Peyer's patch (tissue), 4 donors: Measurements from ENCODE around the gene SLC7A7. TPM values are rescaled to one million over a fixed set of nuclear protein-coding genes. Genes with fewer than 3 reads are reported as not detected.

ENCODE experiments used
- DNase-seq, 3 donors: peaks; one replicate each; pipeline ENCODE4 v3.0.0-alpha.2; 2017 to 2019
- H3K27ac ChIP-seq, 4 donors: fragments of 200-600 bp; sonication (generic); one replicate each; pipeline ENCODE4 v1.5.1; 2016 to 2019
- H3K27me3 ChIP-seq, 2 donors: fragments of 200-600 bp; sonication (generic); one replicate each; pipeline ENCODE4 v1.5.1; 2019
- H3K36me3 ChIP-seq, 3 donors: fragments of 200-600 bp; sonication (generic); one replicate each; pipeline ENCODE4 v1.5.1; 2016 to 2019
- H3K4me1 ChIP-seq, 4 donors: fragments of 200-600 bp; sonication (generic); one replicate each; pipeline ENCODE4 v1.5.1; 2016 to 2019
- H3K4me3 ChIP-seq, 4 donors: fragments of 200-600 bp; sonication (generic); 1 replicate in 3 of 4; 2 replicates in 1 of 4; pipeline ENCODE4 v1.5.1; 2016 to 2019; ENCODE audit warnings: mild to moderate bottlenecking in 1 of 4
- H3K9me3 ChIP-seq, 4 donors: fragments of 200-600 bp; sonication (generic); one replicate each; pipeline ENCODE4 v1.5.1; 2016 to 2019; ENCODE audit warnings: mild to moderate bottlenecking in 1 of 4
- CTCF ChIP-seq, 6 experiments: fragments of 450-650 bp in 4 of 6; fragments of 200-600 bp in 2 of 6; sonication (generic) in 1 of 6; IDR thresholded peaks; one replicate each; pipeline ENCODE4 v1.5.1; 2017 to 2019; ENCODE audit warnings: antibody characterized with exemption in 6 of 6, mild to moderate bottlenecking in 3 of 6, moderate library complexity in 1 of 6
- POLR2A ChIP-seq, 2 donors: fragments of 450-650 bp; IDR thresholded peaks; one replicate each; pipeline ENCODE4 v1.5.1; 2017; ENCODE audit warnings: antibody characterized with exemption in 2 of 2, mild to moderate bottlenecking in 2 of 2, moderate library complexity in 2 of 2
- total RNA-seq, 4 donors: library from RNA; depleted of rRNA; stranded (reverse); fragments of >200 nt; gene quantifications; one replicate each; pipeline ENCODE4 v1.1.0, GENCODE V29; 2016

Gene SLC7A7
- total RNA-seq, 4 donors from 2014 or later: 30.5 to 787 (median 367) TPM

DNA sequence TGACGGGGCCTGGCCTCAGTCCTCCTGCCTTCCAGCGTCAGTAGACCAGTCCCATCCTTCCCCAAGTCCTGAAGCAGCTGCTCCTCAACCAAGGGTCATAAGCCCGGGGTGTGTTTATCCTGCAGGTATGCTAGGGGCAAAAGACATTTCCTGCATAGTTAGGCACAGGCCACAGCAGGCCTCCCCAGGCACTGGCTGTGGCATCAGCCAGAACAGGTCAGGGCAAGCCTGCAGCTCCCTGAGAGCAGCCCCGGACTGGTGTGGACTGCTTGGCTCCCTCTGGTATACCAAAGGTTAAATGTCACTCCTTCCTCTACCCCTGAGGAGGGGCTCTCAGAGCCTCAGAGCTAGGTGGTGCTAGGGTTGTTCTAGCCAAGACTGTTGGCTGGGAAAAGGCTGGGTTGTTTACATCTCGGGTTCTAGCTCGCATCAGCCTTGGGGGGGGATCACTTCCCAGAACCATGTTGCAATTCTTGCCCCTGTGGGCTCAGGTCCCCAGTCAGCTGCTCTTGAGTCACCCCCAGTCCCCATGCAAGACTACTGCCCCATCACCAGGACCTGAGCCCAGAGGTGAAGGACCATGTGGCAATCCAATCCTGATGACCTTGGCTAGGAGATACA lies 24.0 kb upstream of the SLC7A7 start:
- peak overlapping the region; percentile 46 to 86 (median 72) for H3K4me3 ChIP-seq
- peaks cover 0 to 29% (median 4%) of the 10 kb centered on the region in 4 donors for H3K4me1 ChIP-seq
- peaks cover 0 to 34% (median 0%) of the 10 kb centered on the region in 3 donors for H3K36me3 ChIP-seq
- H3K9me3 ChIP-seq: no peaks in the 10 kb centered on the region
- H3K27ac ChIP-seq: peak overlapping the region; percentile 74 to 94 (median 88)
- TF ChIP-seq CTCF (IDR thresholded peaks at IDR 0.05): no peak
- peak in 1 of 2 donors; percentile 20 for TF ChIP-seq POLR2A (IDR thresholded peaks at IDR 0.05)
- DNase-seq: peak in 2 of 3 donors; percentile 47 to 65
- H3K27me3 ChIP-seq: no peaks in the 10 kb centered on the region

- Histone ChIP-seq H3K4me3 (peak overlapping the region; percentile 46 to 86 (median 72)), H3K27me3 (no peaks in the 10 kb centered on the region), H3K9me3 (no peaks in the 10 kb centered on the region), H3K36me3 (peaks cover 0 to 34% (median 0%) of the 10 kb centered on the region in 3 donors), H3K4me1 (peaks cover 0 to 29% (median 4%) of the 10 kb centered on the region in 4 donors), H3K27ac (peak overlapping the region; percentile 74 to 94 (median 88))
- DNase-seq: peak in 1 of 3 donors; percentile 50
- no peak for TF ChIP-seq POLR2A (IDR thresholded peaks at IDR 0.05)
- TF ChIP-seq CTCF (IDR thresholded peaks at IDR 0.05): no peak
These were observed 23.4 kb upstream of the SLC7A7 start for GRCh38 chr14:22838631-22839041.

- peaks cover 0 to 31% (median 0%) of the 10 kb centered on the region in 3 donors for H3K36me3 ChIP-seq
- no peaks in the 10 kb centered on the region for H3K27me3 ChIP-seq
- H3K9me3 ChIP-seq: no peaks in the 10 kb centered on the region
- H3K27ac ChIP-seq: peak overlapping the region; percentile 74 to 94 (median 88)
- H3K4me3 ChIP-seq: peak overlapping the region; percentile 46 to 86 (median 72)
- peak in 2 of 3 donors; percentile 56 to 70 for DNase-seq
- peaks cover 0 to 29% (median 4%) of the 10 kb centered on the region in 4 donors for H3K4me1 ChIP-seq
- TF ChIP-seq POLR2A (IDR thresholded peaks at IDR 0.05) (no peak), CTCF (IDR thresholded peaks at IDR 0.05) (no peak)
These were observed 22.7 kb upstream of the SLC7A7 start for GRCh38 chr14:22837750-22838538.

GRCh38 chr14:22837114-22837749 lies 22.0 kb upstream of the SLC7A7 start:
- H3K9me3 ChIP-seq: no peaks in the 10 kb centered on the region

More at GRCh38 chr14:22837114-22837749, 22.0 kb upstream of the SLC7A7 start:
- peak in 1 of 2 donors; percentile 35 for TF ChIP-seq POLR2A (IDR thresholded peaks at IDR 0.05)
- peak in 1 of 6 experiments; percentile 10 for TF ChIP-seq CTCF (IDR thresholded peaks at IDR 0.05)
- Histone ChIP-seq H3K4me3 (peak overlapping the region; percentile 46 to 86 (median 72)), H3K27ac (peak overlapping the region; percentile 74 to 94 (median 88)), H3K4me1 (peaks cover 0 to 29% (median 4%) of the 10 kb centered on the region in 4 donors), H3K36me3 (peaks cover 0 to 24% (median 0%) of the 10 kb centered on the region in 3 donors), H3K27me3 (no peaks in the 10 kb centered on the region)
- peak in 2 of 3 donors; percentile 69 to 76 for DNase-seq
